HK-2 (cell line): ENCODE data around the gene EPX.
"Not testable (repeated sequence)": the region's sequence is repeated elsewhere in the genome, so short reads cannot be mapped to it uniquely, and the experiment has no call there.

Source experiments
- DNase-seq: peaks from one replicate; pipeline ENCODE4 v3.0.0-alpha.2; 2018; ENCODE audit not compliant: unreplicated experiment

The EPX gene

GRCh38 chr17:58192612-58193011 is at the start of gene EPX:
EPX (plus strand) TSS chr17:58192726; CDS start chr17:58192847, 121 bp downstream.
- no peak for DNase-seq

GRCh38 chr17:58143335-58143734 is 49.2 kb upstream of the EPX start:
- not testable (repeated sequence) for DNase-seq

GRCh38 chr17:58144801-58145200 is 47.7 kb upstream of the EPX start:
- no peak for DNase-seq

GRCh38 chr17:58147930-58148434 is 44.5 kb upstream of the EPX start, which contains the start of gene OR4D1:
OR4D1 (plus strand) TSS chr17:58148384; CDS start chr17:58155154, 6,770 bp downstream.
- no peak for DNase-seq

GRCh38 chr17:58148609-58149008 is 43.9 kb upstream of the EPX start:
- no peak for DNase-seq

- DNase-seq: no peak
Measured at GRCh38 chr17:58150394-58150793, 42.1 kb upstream of the EPX start.

GRCh38 chr17:58153046-58153445 is 39.5 kb upstream of the EPX start:
- no peak for DNase-seq

GRCh38 chr17:58153671-58154070 is 38.9 kb upstream of the EPX start:
- no peak for DNase-seq

GRCh38 chr17:58156839-58157803 is 35.4 kb upstream of the EPX start:
- DNase-seq: no peak

GRCh38 chr17:58158181-58158580 is 34.3 kb upstream of the EPX start:
- no peak for DNase-seq

- DNase-seq: no peak
Measured at GRCh38 chr17:58161566-58161965, 31.0 kb upstream of the EPX start.

- no peak for DNase-seq
Measured at GRCh38 chr17:58165981-58166380, 26.5 kb upstream of the EPX start.

- DNase-seq: no peak
Measured at GRCh38 chr17:58166682-58167081, 25.8 kb upstream of the EPX start, which contains the start of gene OR4D2. OR4D2 (plus strand) TSS chr17:58166982; CDS start chr17:58169656, 2,674 bp downstream.

- no peak for DNase-seq
Measured at GRCh38 chr17:58170622-58171021, 21.9 kb upstream of the EPX start.

- no peak for DNase-seq
Measured at GRCh38 chr17:58172369-58173071, 20.0 kb upstream of the EPX start.

GRCh38 chr17:58174871-58175270 is 17.7 kb upstream of the EPX start:
- no peak for DNase-seq

GRCh38 chr17:58176200-58176599 is 16.3 kb upstream of the EPX start:
- no peak for DNase-seq

- DNase-seq: no peak
Measured at GRCh38 chr17:58181796-58182195, 10.7 kb upstream of the EPX start.

- DNase-seq: no peak
Measured at GRCh38 chr17:58183514-58183913, 9.0 kb upstream of the EPX start.

GRCh38 chr17:58184308-58184985 is 8.1 kb upstream of the EPX start:
- DNase-seq: peak; percentile 42

- no peak for DNase-seq
Measured at GRCh38 chr17:58184986-58185761, 7.4 kb upstream of the EPX start.
